Gastroesophageal sphincter (tissue), 4 donors: ENCODE results near the gene LDB2. TPM values are rescaled to one million over a fixed set of nuclear protein-coding genes. Genes with fewer than 3 reads are reported as not detected.
A peak's percentile ranks its signal among the peaks of the same experiment; 100 is the strongest.

Experiments used
- ATAC-seq: fragments of 150-250 bp; one replicate; pipeline ENCODE4 v1.9.1; 2016; ENCODE audit warnings: mild to moderate bottlenecking, moderate library complexity
- H3K27ac ChIP-seq, 4 donors: fragments of 200-600 bp; sonication (generic) in 3 of 4; 1 replicate in 3 of 4; 2 replicates in 1 of 4; pipeline ENCODE4 v1.5.1; 2016 to 2019
- H3K27me3 ChIP-seq: fragments of 200-600 bp; sonication (generic); one replicate; pipeline ENCODE4 v1.5.1; 2019
- H3K36me3 ChIP-seq, 2 donors: fragments of 200-600 bp; sonication (generic); one replicate each; pipeline ENCODE4 v1.5.1; 2019; ENCODE audit warnings: control low read depth in 1 of 2
- H3K4me1 ChIP-seq, 3 donors: fragments of 200-600 bp; sonication (generic); 1 replicate in 2 of 3; 2 replicates in 1 of 3; pipeline ENCODE4 v1.5.1; 2016 to 2019; ENCODE audit warnings: control low read depth in 2 of 3
- H3K4me3 ChIP-seq, 2 donors: fragments of 200-600 bp; sonication (generic); one replicate each; pipeline ENCODE4 v1.5.1; 2019; ENCODE audit warnings: mild to moderate bottlenecking in 1 of 2, moderate library complexity in 1 of 2
- H3K9me3 ChIP-seq, 3 donors: fragments of 200-600 bp; sonication (generic); one replicate each; pipeline ENCODE4 v1.5.1; 2017 to 2019; ENCODE audit warnings: control low read depth in 2 of 3
- CTCF ChIP-seq, 4 experiments: fragments of 200-600 bp in 2 of 4; fragments of 450-650 bp in 2 of 4; sonication (generic) in 1 of 4; IDR thresholded peaks; one replicate each; pipeline ENCODE4 v1.5.1; 2017 to 2019; ENCODE audit warnings: antibody characterized with exemption in 4 of 4, mild to moderate bottlenecking in 2 of 4, moderate library complexity in 2 of 4
- EP300 ChIP-seq: sonication (generic); formaldehyde crosslinking; IDR thresholded peaks from one replicate; pipeline ENCODE4 v1.6.1; 2017; ENCODE audit warnings: antibody characterized with exemption, mild to moderate bottlenecking
- POLR2A ChIP-seq, 2 donors: fragments of 450-650 bp; IDR thresholded peaks; one replicate each; pipeline ENCODE4 v1.6.1; 2017; ENCODE audit warnings: antibody characterized with exemption in 2 of 2, mild to moderate bottlenecking in 2 of 2, moderate library complexity in 1 of 2
- POLR2AphosphoS5 ChIP-seq: sonication (generic); formaldehyde crosslinking; IDR thresholded peaks from one replicate; pipeline ENCODE4 v1.6.1; 2017; ENCODE audit warnings: antibody characterized with exemption
- WGBS, 2 donors: methylation state at CpG; one replicate each; pipeline ENCODE4 v1.1.5; 2018; ENCODE audit warnings: low coverage in 1 of 2; 5-methylcytosine and 5-hydroxymethylcytosine counted together
- total RNA-seq, 4 donors: library from RNA; depleted of rRNA; stranded (reverse); fragments of >200 nt; gene quantifications; one replicate each; pipeline ENCODE4 v1.1.0, GENCODE V29; 2016

LDB2 gene
- total RNA-seq, 4 donors from 2014 or later: 23.6 to 29.6 (median 28.3) TPM

GRCh38 chr4:16694173-16694883 is 204.1 kb downstream of the LDB2 start:
- H3K4me1 ChIP-seq: peaks cover 7 to 31% (median 14%) of the 10 kb centered on the region in 3 donors
- WGBS, 2 donors: 49 to 51% methylated on average over 11 to 12 of the region's 13 CpGs
- TF ChIP-seq POLR2A (IDR thresholded peaks at IDR 0.05) (no peak), CTCF (IDR thresholded peaks at IDR 0.05) (no peak), POLR2AphosphoS5 (no peak), EP300 (no peak)
- H3K27ac ChIP-seq: peak overlapping the region in 3 of 4 donors; percentile 25 to 77 (median 56)
- no peak overlapping the region for H3K4me3 ChIP-seq
- ATAC-seq: no peak
- H3K27me3 ChIP-seq: no peaks in the 10 kb centered on the region
- H3K36me3 ChIP-seq: no peaks in the 10 kb centered on the region
- no peaks in the 10 kb centered on the region for H3K9me3 ChIP-seq

- Histone ChIP-seq H3K4me1 (peaks cover 7 to 31% (median 14%) of the 10 kb centered on the region in 3 donors), H3K27me3 (no peaks in the 10 kb centered on the region), H3K36me3 (no peaks in the 10 kb centered on the region), H3K9me3 (no peaks in the 10 kb centered on the region), H3K4me3 (no peak overlapping the region), H3K27ac (peak overlapping the region in 3 of 4 donors; percentile 46 to 77 (median 56))
- no peak for TF ChIP-seq EP300
- no peak for TF ChIP-seq CTCF (IDR thresholded peaks at IDR 0.05)
- TF ChIP-seq POLR2A (IDR thresholded peaks at IDR 0.05): no peak
- TF ChIP-seq POLR2AphosphoS5: peak; percentile 25
- ATAC-seq: no peak
- 50 to 71% methylated on average over 3 of the region's 3 CpGs for WGBS, 2 donors
Observed at GRCh38 chr4:16693641-16694040, 204.8 kb downstream of the LDB2 start.

GRCh38 chr4:16692961-16693506 is 205.4 kb downstream of the LDB2 start:
- H3K4me3 ChIP-seq: no peak overlapping the region
- H3K9me3 ChIP-seq: no peaks in the 10 kb centered on the region
- 65 to 72% methylated on average over 6 of the region's 9 CpGs for WGBS, 2 donors
- H3K4me1 ChIP-seq: peaks cover 7 to 31% (median 14%) of the 10 kb centered on the region in 3 donors
- H3K36me3 ChIP-seq: no peaks in the 10 kb centered on the region
- TF ChIP-seq POLR2A (IDR thresholded peaks at IDR 0.05): no peak
- TF ChIP-seq POLR2AphosphoS5: peak; percentile 65
- ATAC-seq: peak; percentile 77
- peak overlapping the region; percentile 56 to 77 (median 59) for H3K27ac ChIP-seq
- H3K27me3 ChIP-seq: no peaks in the 10 kb centered on the region

- Histone ChIP-seq H3K27me3 (no peaks in the 10 kb centered on the region), H3K27ac (peak overlapping the region; percentile 56 to 77 (median 59)), H3K4me1 (peaks cover 7 to 31% (median 14%) of the 10 kb centered on the region in 3 donors), H3K9me3 (no peaks in the 10 kb centered on the region), H3K4me3 (no peak overlapping the region), H3K36me3 (no peaks in the 10 kb centered on the region)
- peak; percentile 40 for ATAC-seq
- 28 to 30% methylated on average over 2 of the region's 2 CpGs for WGBS, 2 donors
- TF ChIP-seq POLR2AphosphoS5: no peak
- TF ChIP-seq POLR2A (IDR thresholded peaks at IDR 0.05): no peak
- no peak for TF ChIP-seq CTCF (IDR thresholded peaks at IDR 0.05)
- no peak for TF ChIP-seq EP300
Observed at GRCh38 chr4:16692524-16692923, 205.9 kb downstream of the LDB2 start.

- ATAC-seq: no peak
- H3K4me1 ChIP-seq: peaks cover 7 to 31% (median 14%) of the 10 kb centered on the region in 3 donors
- WGBS, 2 donors: 19 to 42% methylated on average over 4 of the region's 4 CpGs
- no peaks in the 10 kb centered on the region for H3K36me3 ChIP-seq
- no peaks in the 10 kb centered on the region for H3K27me3 ChIP-seq
- H3K9me3 ChIP-seq: no peaks in the 10 kb centered on the region
- H3K4me3 ChIP-seq: no peak overlapping the region
- TF ChIP-seq POLR2A (IDR thresholded peaks at IDR 0.05) (no peak), EP300 (no peak), POLR2AphosphoS5 (no peak), CTCF (IDR thresholded peaks at IDR 0.05) (no peak)
- peak overlapping the region in 3 of 4 donors; percentile 56 to 77 (median 59) for H3K27ac ChIP-seq
Observed at GRCh38 chr4:16692046-16692445, 206.4 kb downstream of the LDB2 start.
